PC-9 (cell line): ENCODE data around the gene ZBBX.

Experiments
- CTCF ChIP-seq: fragments of 200-600 bp; sonication (generic); conservative IDR thresholded peaks from 2 replicates; pipeline ENCODE4 v1.6.1; 2017; ENCODE audit warnings: mixed run types, antibody characterized with exemption, mild to moderate bottlenecking, moderate library complexity
- EZH2 ChIP-seq: fragments of 200-600 bp; sonication (generic); IDR thresholded peaks from 2 replicates; pipeline ENCODE4 v1.8.0; 2017; ENCODE audit warnings: antibody characterized with exemption, low read depth

- no peak for TF ChIP-seq CTCF
- TF ChIP-seq EZH2: no peak
These were observed 154.3 kb downstream of the ZBBX start for GRCh38 chr3:167225821-167226220.
